ENCODE measurements around the gene MCUB.

The MCUB gene

GRCh38 chr4:109682875-109683274 lies 122.8 kb downstream of the MCUB start:
- H3K27ac ChIP-seq: no peak overlapping the region
- peaks cover 8% of the 10 kb centered on the region for H3K9me3 ChIP-seq (ENCODE audit: severe bottlenecking)
- H3K4me3 ChIP-seq (ENCODE audit: low read depth, low read length): no peak overlapping the region
- no peak for TF ChIP-seq CTCF (IDR thresholded peaks at IDR 0.05; ENCODE audit: low read depth, low read length)
- no peaks in the 10 kb centered on the region for H3K27me3 ChIP-seq (ENCODE audit: insufficient read depth, low read depth, severe bottlenecking)
- H3K36me3 ChIP-seq: no peaks in the 10 kb centered on the region; the same call in 1 of the 2 replicates
- no peak for DNase-seq

DNA sequence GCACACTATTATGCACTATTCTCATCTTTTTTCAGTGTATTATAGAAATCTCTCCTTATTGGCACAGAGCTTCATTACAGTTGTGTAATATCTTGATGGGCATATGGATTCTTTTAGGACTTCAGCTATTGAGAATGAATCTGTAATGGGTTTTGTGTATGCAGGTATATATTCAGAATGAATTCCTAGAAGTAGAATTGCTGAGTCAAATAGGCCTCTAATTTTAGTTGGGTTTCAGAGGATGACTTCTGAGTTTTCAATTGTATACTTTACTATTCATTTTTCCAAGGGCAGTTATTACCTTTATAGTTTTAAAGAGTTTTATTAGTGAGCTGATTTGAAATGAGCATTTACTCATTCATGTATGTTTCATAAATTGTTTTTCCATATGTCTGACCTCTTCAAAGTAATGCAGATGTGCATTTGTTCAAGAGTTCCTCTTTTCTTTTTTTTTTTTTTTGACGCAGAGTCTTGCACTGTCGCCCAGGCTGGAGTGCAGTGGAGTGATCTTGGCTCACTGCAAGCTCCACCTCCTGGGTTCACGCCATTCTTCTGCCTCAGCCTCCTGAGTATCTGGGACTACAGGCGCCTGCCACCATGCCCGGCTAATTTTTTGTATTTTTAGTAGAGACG lies 123.7 kb downstream of the MCUB start:
- no peak for DNase-seq
- Histone ChIP-seq H3K9me3 (ENCODE audit: severe bottlenecking) (peaks cover 8% of the 10 kb centered on the region), H3K36me3 (no peaks in the 10 kb centered on the region; the same call in 1 of the 2 replicates), H3K4me3 (ENCODE audit: low read depth, low read length) (no peak overlapping the region), H3K27ac (no peak overlapping the region), H3K27me3 (ENCODE audit: insufficient read depth, low read depth, severe bottlenecking) (no peaks in the 10 kb centered on the region)
- no peak for TF ChIP-seq CTCF (IDR thresholded peaks at IDR 0.05; ENCODE audit: low read depth, low read length)

DNA sequence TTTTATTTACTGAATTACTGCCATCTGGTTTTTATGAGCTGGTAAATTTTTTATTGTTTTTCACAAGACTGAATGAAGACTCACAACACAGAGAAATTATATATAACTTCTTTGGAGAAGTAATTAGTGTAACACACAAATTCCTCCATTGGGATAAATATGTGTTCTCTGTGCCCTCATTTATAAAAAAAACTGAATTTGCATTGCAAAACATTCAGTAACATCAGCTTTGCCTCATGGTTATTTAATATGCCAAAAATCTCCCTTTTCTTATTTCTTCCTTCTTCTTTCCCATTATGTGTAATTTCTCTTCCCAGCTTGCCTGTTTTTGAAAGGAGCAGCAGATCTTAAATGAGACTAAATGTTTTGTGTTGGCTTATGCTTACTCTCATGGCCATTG lies 124.7 kb downstream of the MCUB start:
- no peaks in the 10 kb centered on the region for H3K27me3 ChIP-seq (ENCODE audit: insufficient read depth, low read depth, severe bottlenecking)
- peaks cover 4% of the 10 kb centered on the region for H3K36me3 ChIP-seq
- no peak overlapping the region for H3K4me3 ChIP-seq (ENCODE audit: low read depth, low read length)
- H3K27ac ChIP-seq: no peak overlapping the region
- no peaks in the 10 kb centered on the region for H3K9me3 ChIP-seq (ENCODE audit: severe bottlenecking)
- no peak for TF ChIP-seq CTCF (IDR thresholded peaks at IDR 0.05; ENCODE audit: low read depth, low read length)
- no peak for DNase-seq

GRCh38 chr4:109690690-109691410 lies 130.8 kb downstream of the MCUB start:
- no peak overlapping the region for H3K4me3 ChIP-seq (ENCODE audit: low read depth, low read length)
- no peak for DNase-seq
- peaks cover 44% of the 10 kb centered on the region for H3K36me3 ChIP-seq
- no peak overlapping the region for H3K27ac ChIP-seq
- no peak for TF ChIP-seq CTCF (IDR thresholded peaks at IDR 0.05; ENCODE audit: low read depth, low read length)
- no peaks in the 10 kb centered on the region for H3K27me3 ChIP-seq (ENCODE audit: insufficient read depth, low read depth, severe bottlenecking)
- no peaks in the 10 kb centered on the region for H3K9me3 ChIP-seq (ENCODE audit: severe bottlenecking)

DNA sequence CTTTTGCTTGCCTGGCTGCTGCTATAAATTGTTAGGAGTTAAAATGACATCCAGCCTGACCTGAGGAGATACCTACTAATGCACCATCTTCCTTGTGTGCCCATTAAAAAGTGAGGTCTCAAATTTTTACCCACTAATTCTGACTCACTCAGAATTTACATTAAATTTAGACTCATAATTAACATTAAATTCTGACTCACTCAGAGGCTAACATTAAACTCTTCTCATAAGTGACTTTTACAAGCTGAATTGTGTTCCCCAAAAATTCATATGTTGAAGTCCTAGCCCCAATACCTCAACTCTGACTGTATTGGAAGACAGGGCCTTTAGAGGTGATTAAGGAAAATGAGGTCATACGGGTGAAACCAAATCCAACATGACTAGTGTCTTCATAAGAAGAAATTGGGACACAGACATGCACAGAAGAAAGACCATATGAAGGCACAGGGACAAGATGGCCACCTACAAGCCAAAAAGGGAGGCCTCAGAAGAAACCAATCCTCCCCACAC lies 131.4 kb downstream of the MCUB start:
- H3K36me3 ChIP-seq: peaks cover 49% of the 10 kb centered on the region
- TF ChIP-seq CTCF (IDR thresholded peaks at IDR 0.05; ENCODE audit: low read depth, low read length): no peak

More for the DNA sequence above, 131.4 kb downstream of the MCUB start:
- Histone ChIP-seq H3K27ac (no peak overlapping the region), H3K4me3 (ENCODE audit: low read depth, low read length) (no peak overlapping the region), H3K27me3 (ENCODE audit: insufficient read depth, low read depth, severe bottlenecking) (no peaks in the 10 kb centered on the region), H3K9me3 (ENCODE audit: severe bottlenecking) (no peaks in the 10 kb centered on the region)
- no peak for DNase-seq
